CD8-positive, alpha-beta memory T cell (primary cell): ENCODE results near the gene ARF6. TPM values are rescaled to one million over a fixed set of nuclear protein-coding genes. Genes with fewer than 3 reads are reported as not detected.
A peak's percentile ranks its signal among the peaks of the same experiment; 100 is the strongest.

Experiments
- CTCF ChIA-PET: fragments of 350-600 bp; sonication (Branson Sonifier 250); formaldehyde crosslinking; loops from one replicate; lab custom pipeline; 2021; ENCODE audit warnings: antibody characterized with exemption; lab: Charles Lee
- POLR2A ChIA-PET: fragments of 350-600 bp; sonication (Branson Sonifier 250); formaldehyde crosslinking; loops from one replicate; lab custom pipeline; 2021; ENCODE audit warnings: antibody characterized with exemption; lab: Charles Lee
- DNase-seq, 5 donors: peaks; one replicate each; pipeline versions ENCODE4 v3.0.0 to v3.0.0-alpha.2; 2020 to 2022; ENCODE audit warnings: mixed read lengths in 1 of 5
- H3K27ac ChIP-seq: one replicate; pipeline ENCODE4 v1.7.0; 2013; ENCODE audit warnings: low read depth, mild to moderate bottlenecking, low read length, moderate library complexity
- H3K27me3 ChIP-seq: 2 replicates; pipeline ENCODE4 v1.7.0; 2013; ENCODE audit warnings: low read length, mild to moderate bottlenecking; ENCODE audit not compliant: insufficient read depth, poor library complexity, severe bottlenecking
- H3K36me3 ChIP-seq: 2 replicates; pipeline ENCODE4 v1.7.0; 2013; ENCODE audit warnings: mild to moderate bottlenecking, low read length, moderate library complexity; ENCODE audit not compliant: insufficient read depth
- H3K4me1 ChIP-seq: 2 replicates; pipeline ENCODE4 v1.7.0; 2013; ENCODE audit warnings: mild to moderate bottlenecking, low read length, moderate library complexity; ENCODE audit not compliant: insufficient read depth
- H3K4me3 ChIP-seq: 2 replicates; pipeline ENCODE4 v1.7.0; 2013; ENCODE audit warnings: mild to moderate bottlenecking, low read length
- H3K9me3 ChIP-seq: 2 replicates; pipeline ENCODE4 v1.7.0; 2013; ENCODE audit warnings: mild to moderate bottlenecking, low read length
- H3K27ac Mint-ChIP-seq, 8 donors: one replicate each; pipeline ENCODE4 v1.8.0; 2020 to 2021; ENCODE audit warnings: mixed read lengths in 8 of 8, mild to moderate bottlenecking in 6 of 8, inconsistent platforms in 3 of 8, moderate library complexity in 3 of 8
- H3K27me3 Mint-ChIP-seq, 2 donors: one replicate each; pipeline ENCODE4 v1.8.0; 2020 to 2021; ENCODE audit warnings: mixed read lengths in 2 of 2, mild to moderate bottlenecking in 1 of 2, moderate library complexity in 1 of 2
- H3K36me3 Mint-ChIP-seq, 3 donors: one replicate each; pipeline ENCODE4 v1.8.0; 2020 to 2021; ENCODE audit warnings: mixed read lengths in 3 of 3, inconsistent platforms in 1 of 3, mild to moderate bottlenecking in 1 of 3
- H3K4me1 Mint-ChIP-seq, 3 donors: one replicate each; pipeline ENCODE4 v1.8.0; 2020 to 2021; ENCODE audit warnings: mixed read lengths in 3 of 3, inconsistent platforms in 1 of 3, mild to moderate bottlenecking in 1 of 3
- H3K4me3 Mint-ChIP-seq, 7 donors: one replicate each; pipeline ENCODE4 v1.8.0; 2020 to 2021; ENCODE audit warnings: mixed read lengths in 7 of 7, mild to moderate bottlenecking in 6 of 7, moderate library complexity in 4 of 7, inconsistent platforms in 2 of 7
- H3K9me3 Mint-ChIP-seq, 5 donors: one replicate each; pipeline ENCODE4 v1.8.0; 2020 to 2022; ENCODE audit warnings: mixed read lengths in 5 of 5, mild to moderate bottlenecking in 3 of 5, moderate library complexity in 2 of 5, inconsistent platforms in 1 of 5
- polyA plus RNA-seq: library from polyadenylated mRNA; unstranded; fragments of 300-500 nt; fragmentation: Illumina TruSeq; gene quantifications from one replicate; pipeline ENCODE4 v1.2.3, GENCODE V29; 2021
- total RNA-seq, 2 experiments: library from RNA; stranded (reverse); gene quantifications; one replicate each; pipeline ENCODE4 v1.2.3, GENCODE V29; 2021

Gene ARF6
- total and polyA plus RNA-seq, 3 experiments from 2014 or later, result 168 to 174 (median 168) TPM

GRCh38 chr14:49879646-49880204 lies 13.2 kb upstream of the ARF6 start:
- Histone ChIP-seq H3K27me3 (no peaks in the 10 kb centered on the region), H3K9me3 (no peaks in the 10 kb centered on the region), H3K4me1 (peaks cover 11% of the 10 kb centered on the region), H3K36me3 (no peaks in the 10 kb centered on the region), H3K27ac (no peak overlapping the region), H3K4me3 (no peak overlapping the region)
- ChIA-PET POLR2A (interaction anchor here (0.8 to 1.2 kb wide), 6 partner anchors 13 to 182 kb away, joined by 3 to 8 read pairs (median 3); partner anchors contain the start of gene ARF6), CTCF (interaction anchor here (0.6 to 3.5 kb wide), 34 partner anchors 9 to 235 kb away, joined by 3 to 41 read pairs (median 4); partner anchors contain the start of genes ARF6 and NEMF)
- H3K27ac Mint-ChIP-seq, result peak overlapping the region in 6 of 8 donors; percentile 36 to 96 (median 62)
- no peaks in the 10 kb centered on the region for H3K27me3 Mint-ChIP-seq
- H3K4me1 Mint-ChIP-seq, result peaks cover 3 to 12% (median 10%) of the 10 kb centered on the region in 3 donors
- no peaks in the 10 kb centered on the region for H3K36me3 Mint-ChIP-seq
- H3K4me3 Mint-ChIP-seq, result no peak overlapping the region
- peak in 4 of 5 donors; percentile 34 to 72 (median 56) for DNase-seq
- H3K9me3 Mint-ChIP-seq, result no peaks in the 10 kb centered on the region

- peaks cover 3 to 12% (median 12%) of the 10 kb centered on the region in 3 donors for H3K4me1 Mint-ChIP-seq
- H3K4me3 Mint-ChIP-seq, result no peak overlapping the region
- ChIA-PET CTCF (interaction anchor here (0.6 to 3.5 kb wide), 24 partner anchors 8 to 232 kb away, joined by 3 to 41 read pairs (median 4); partner anchors contain the start of gene ARF6), POLR2A (interaction anchor here (0.7 to 1.2 kb wide), 6 partner anchors 18 to 181 kb away, joined by 3 to 8 read pairs (median 3); no protein-coding TSS in a partner anchor)
- Histone ChIP-seq H3K36me3 (no peaks in the 10 kb centered on the region), H3K9me3 (no peaks in the 10 kb centered on the region), H3K4me3 (no peak overlapping the region), H3K27me3 (no peaks in the 10 kb centered on the region), H3K4me1 (peaks cover 11% of the 10 kb centered on the region), H3K27ac (no peak overlapping the region)
- H3K36me3 Mint-ChIP-seq, result no peaks in the 10 kb centered on the region
- no peaks in the 10 kb centered on the region for H3K9me3 Mint-ChIP-seq
- peak overlapping the region in 6 of 8 donors; percentile 37 to 89 (median 50) for H3K27ac Mint-ChIP-seq
- DNase-seq, result no peak
- H3K27me3 Mint-ChIP-seq, result no peaks in the 10 kb centered on the region
Measured at GRCh38 chr14:49880267-49881064, 12.4 kb upstream of the ARF6 start.

GRCh38 chr14:49881350-49882001 lies 11.4 kb upstream of the ARF6 start:
- Mint-ChIP-seq H3K9me3 (no peaks in the 10 kb centered on the region), H3K27me3 (no peaks in the 10 kb centered on the region), H3K36me3 (no peaks in the 10 kb centered on the region), H3K4me3 (no peak overlapping the region), H3K27ac (peak overlapping the region in 4 of 8 donors; percentile 7 to 90 (median 58)), H3K4me1 (peaks cover 4 to 18% (median 12%) of the 10 kb centered on the region in 3 donors)
- no peak overlapping the region for H3K27ac ChIP-seq
- H3K9me3 ChIP-seq, result no peaks in the 10 kb centered on the region
- no peaks in the 10 kb centered on the region for H3K27me3 ChIP-seq
- CTCF ChIA-PET, result interaction anchor here (1.3 to 3.5 kb wide), 6 partner anchors 10 to 181 kb away, joined by 3 to 41 read pairs (median 6); no protein-coding TSS in a partner anchor
- H3K4me1 ChIP-seq, result peaks cover 11% of the 10 kb centered on the region
- DNase-seq, result no peak
- no peak overlapping the region for H3K4me3 ChIP-seq
- POLR2A ChIA-PET, result interaction anchor here (0.6 kb wide), 1 partner anchor 12 kb away, joined by 12 read pairs; the partner anchor contains the start of gene ARF6
- H3K36me3 ChIP-seq, result no peaks in the 10 kb centered on the region

- POLR2A ChIA-PET, result no interaction called here
- DNase-seq, result no peak
- Mint-ChIP-seq H3K27ac (peak overlapping the region in 3 of 8 donors; percentile 25 to 77 (median 42)), H3K4me3 (no peak overlapping the region), H3K4me1 (peaks cover 7 to 23% (median 12%) of the 10 kb centered on the region in 3 donors), H3K36me3 (no peaks in the 10 kb centered on the region), H3K27me3 (no peaks in the 10 kb centered on the region), H3K9me3 (no peaks in the 10 kb centered on the region)
- CTCF ChIA-PET, result interaction anchor here (1.4 to 2.1 kb wide), 4 partner anchors 9 to 120 kb away, joined by 4 to 10 read pairs (median 8); no protein-coding TSS in a partner anchor
- H3K36me3 ChIP-seq, result no peaks in the 10 kb centered on the region
- H3K27ac ChIP-seq, result no peak overlapping the region
- peaks cover 11% of the 10 kb centered on the region for H3K4me1 ChIP-seq
- H3K9me3 ChIP-seq, result no peaks in the 10 kb centered on the region
- H3K4me3 ChIP-seq, result no peak overlapping the region
- no peaks in the 10 kb centered on the region for H3K27me3 ChIP-seq
Measured at GRCh38 chr14:49882826-49883694, 9.8 kb upstream of the ARF6 start.

- no peaks in the 10 kb centered on the region for H3K9me3 Mint-ChIP-seq
- Histone ChIP-seq H3K27me3 (no peaks in the 10 kb centered on the region), H3K9me3 (no peaks in the 10 kb centered on the region), H3K4me3 (no peak overlapping the region), H3K4me1 (peaks cover 3% of the 10 kb centered on the region), H3K27ac (no peak overlapping the region), H3K36me3 (no peaks in the 10 kb centered on the region)
- peaks cover 2 to 13% (median 4%) of the 10 kb centered on the region in 3 donors for H3K4me1 Mint-ChIP-seq
- POLR2A ChIA-PET, result interaction anchor here (0.5 kb wide), 1 partner anchor 114 kb away, joined by 3 read pairs; no protein-coding TSS in a partner anchor
- peak overlapping the region; percentile 14 to 88 (median 78) for H3K27ac Mint-ChIP-seq
- no peaks in the 10 kb centered on the region for H3K27me3 Mint-ChIP-seq
- no peak for DNase-seq
- CTCF ChIA-PET, result no interaction called here
- peak overlapping the region; percentile 0 to 61 (median 38) for H3K4me3 Mint-ChIP-seq
- no peaks in the 10 kb centered on the region for H3K36me3 Mint-ChIP-seq
Measured at GRCh38 chr14:49886523-49886922, 6.4 kb upstream of the ARF6 start.

- no peak overlapping the region for H3K27ac Mint-ChIP-seq
- Histone ChIP-seq H3K27ac (no peak overlapping the region), H3K4me3 (no peak overlapping the region), H3K9me3 (no peaks in the 10 kb centered on the region), H3K27me3 (no peaks in the 10 kb centered on the region), H3K36me3 (no peaks in the 10 kb centered on the region), H3K4me1 (peaks cover 10% of the 10 kb centered on the region)
- H3K27me3 Mint-ChIP-seq, result peaks cover 0 to 1% of the 10 kb centered on the region in 2 donors
- peaks cover 11 to 22% (median 13%) of the 10 kb centered on the region in 3 donors for H3K4me1 Mint-ChIP-seq
- peaks cover 0 to 10% (median 0%) of the 10 kb centered on the region in 3 donors for H3K36me3 Mint-ChIP-seq
- ChIA-PET POLR2A (no interaction called here), CTCF (interaction anchor here (0.8 to 1.1 kb wide), 4 partner anchors 9 to 228 kb away, joined by 3 to 7 read pairs (median 4); no protein-coding TSS in a partner anchor)
- no peak overlapping the region for H3K4me3 Mint-ChIP-seq
- DNase-seq, result no peak
- peaks cover 0 to 2% (median 0%) of the 10 kb centered on the region in 5 donors for H3K9me3 Mint-ChIP-seq
Measured at GRCh38 chr14:49888293-49888692, 4.6 kb upstream of the ARF6 start.
